ENCODE data around the gene LPCAT4. TPM values are rescaled to one million over a fixed set of nuclear protein-coding genes. Genes with fewer than 3 reads are reported as not detected.

LPCAT4 gene
- total and polyA plus RNA-seq, 2 donors (not counting 1 experiment from before 2014, with no cell fraction given): 6.3 to 21.8 TPM

GRCh38 chr15:34349769-34350168 lies 17.2 kb downstream of the LPCAT4 start:
- Histone ChIP-seq H3K9me3 (ENCODE audit: control insufficient read depth, insufficient read depth, low read depth, low read length) (no peaks in the 10 kb centered on the region), H3K27ac (ENCODE audit: insufficient read depth, low read length) (no peak overlapping the region), H4K20me1 (ENCODE audit: control insufficient read depth, extremely low read depth, insufficient read depth, low read length) (no peaks in the 10 kb centered on the region), H3K4me3 (replicated peaks in 1 of 4; ENCODE audit: control extremely low read depth in 1 of 4, insufficient read depth in 1 of 4, low read depth in 3 of 4, low read length in 4 of 4) (no peak overlapping the region), H3K36me3 (ENCODE audit: control insufficient read depth, insufficient read depth, low read length) (no peaks in the 10 kb centered on the region), H3K79me2 (ENCODE audit: control insufficient read depth, insufficient read depth, low read length) (no peaks in the 10 kb centered on the region), H3K27me3 (ENCODE audit: control insufficient read depth, insufficient read depth, low read length) (no peaks in the 10 kb centered on the region), H3K4me1 (ENCODE audit: control insufficient read depth, extremely low read depth, insufficient read depth, low read length) (no peaks in the 10 kb centered on the region), H3K9ac (ENCODE audit: insufficient read depth, low read length) (no peak overlapping the region), H3K4me2 (ENCODE audit: extremely low read depth, insufficient read depth, low read length) (no peak overlapping the region), H2AFZ (ENCODE audit: low read length) (no peak overlapping the region)
- DNase-seq (ENCODE audit: low read depth in 2 of 2): no peak
- TF ChIP-seq CTCF (conservative IDR thresholded peaks at IDR 0.05 in 1 of 2, IDR thresholded peaks at IDR 0.05 in 1 of 2; ENCODE audit: low read depth in 1 of 2, low read length in 2 of 2) (no peak), EZH2 (IDR thresholded peaks at IDR 0.05; ENCODE audit: low read length, missing control alignments) (no peak)

DNA sequence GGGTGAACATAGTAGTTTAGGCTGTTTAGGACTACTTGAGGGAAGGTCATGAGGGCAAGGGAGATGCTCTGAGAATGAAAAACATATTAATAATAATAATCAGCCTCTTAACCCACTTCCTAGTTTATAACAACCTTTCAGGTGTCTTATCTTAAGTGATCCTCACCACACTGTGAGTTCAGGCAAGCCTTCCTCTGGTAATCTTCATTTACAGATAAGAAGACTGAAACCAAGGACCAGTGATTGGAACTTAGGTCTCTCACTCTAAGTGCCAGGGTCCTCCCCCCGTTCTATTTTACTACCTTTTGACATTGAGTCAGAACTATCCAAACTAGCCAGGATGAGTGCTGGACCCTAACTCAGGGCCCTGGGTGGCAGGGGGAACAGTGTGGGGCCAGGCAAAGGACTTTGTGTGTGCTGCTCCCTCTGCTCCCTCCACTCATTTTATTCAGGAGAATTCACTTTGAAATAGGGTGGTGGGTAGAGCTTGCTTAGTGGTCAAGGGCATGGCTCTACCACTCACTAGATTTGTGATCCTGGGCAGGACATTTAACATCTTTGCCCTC lies 18.2 kb downstream of the LPCAT4 start:
- Histone ChIP-seq H3K9me3 (ENCODE audit: control insufficient read depth, insufficient read depth, low read depth, low read length) (no peaks in the 10 kb centered on the region), H4K20me1 (ENCODE audit: control insufficient read depth, extremely low read depth, insufficient read depth, low read length) (no peaks in the 10 kb centered on the region), H3K4me3 (replicated peaks in 1 of 4; ENCODE audit: control extremely low read depth in 1 of 4, insufficient read depth in 1 of 4, low read depth in 3 of 4, low read length in 4 of 4) (no peak overlapping the region), H3K4me2 (ENCODE audit: extremely low read depth, insufficient read depth, low read length) (no peak overlapping the region), H2AFZ (ENCODE audit: low read length) (no peak overlapping the region), H3K79me2 (ENCODE audit: control insufficient read depth, insufficient read depth, low read length) (no peaks in the 10 kb centered on the region), H3K36me3 (ENCODE audit: control insufficient read depth, insufficient read depth, low read length) (no peaks in the 10 kb centered on the region), H3K4me1 (ENCODE audit: control insufficient read depth, extremely low read depth, insufficient read depth, low read length) (no peaks in the 10 kb centered on the region), H3K27me3 (ENCODE audit: control insufficient read depth, insufficient read depth, low read length) (no peaks in the 10 kb centered on the region), H3K9ac (ENCODE audit: insufficient read depth, low read length) (no peak overlapping the region), H3K27ac (ENCODE audit: insufficient read depth, low read length) (no peak overlapping the region)
- no peak for DNase-seq (ENCODE audit: low read depth in 2 of 2)
- TF ChIP-seq EZH2 (IDR thresholded peaks at IDR 0.05; ENCODE audit: low read length, missing control alignments) (no peak), CTCF (conservative IDR thresholded peaks at IDR 0.05 in 1 of 2, IDR thresholded peaks at IDR 0.05 in 1 of 2; ENCODE audit: low read depth in 1 of 2, low read length in 2 of 2) (no peak)

GRCh38 chr15:34347951-34348638 lies 18.9 kb downstream of the LPCAT4 start:
- Histone ChIP-seq H3K36me3 (ENCODE audit: control insufficient read depth, insufficient read depth, low read length) (no peaks in the 10 kb centered on the region), H3K27me3 (ENCODE audit: control insufficient read depth, insufficient read depth, low read length) (no peaks in the 10 kb centered on the region), H3K27ac (ENCODE audit: insufficient read depth, low read length) (no peak overlapping the region), H4K20me1 (ENCODE audit: control insufficient read depth, extremely low read depth, insufficient read depth, low read length) (no peaks in the 10 kb centered on the region), H3K9me3 (ENCODE audit: control insufficient read depth, insufficient read depth, low read depth, low read length) (no peaks in the 10 kb centered on the region), H3K79me2 (ENCODE audit: control insufficient read depth, insufficient read depth, low read length) (no peaks in the 10 kb centered on the region), H3K9ac (ENCODE audit: insufficient read depth, low read length) (no peak overlapping the region), H3K4me1 (ENCODE audit: control insufficient read depth, extremely low read depth, insufficient read depth, low read length) (no peaks in the 10 kb centered on the region), H3K4me3 (replicated peaks in 1 of 4; ENCODE audit: control extremely low read depth in 1 of 4, insufficient read depth in 1 of 4, low read depth in 3 of 4, low read length in 4 of 4) (no peak overlapping the region), H2AFZ (ENCODE audit: low read length) (no peak overlapping the region), H3K4me2 (ENCODE audit: extremely low read depth, insufficient read depth, low read length) (no peak overlapping the region)
- DNase-seq (ENCODE audit: low read depth in 2 of 2): no peak
- no peak for TF ChIP-seq EZH2 (IDR thresholded peaks at IDR 0.05; ENCODE audit: low read length, missing control alignments)
- no peak for TF ChIP-seq CTCF (conservative IDR thresholded peaks at IDR 0.05 in 1 of 2, IDR thresholded peaks at IDR 0.05 in 1 of 2; ENCODE audit: low read depth in 1 of 2, low read length in 2 of 2)

Measured in fibroblast of lung (primary cell).